ENCODE data around the gene CAMK4.

DNA sequence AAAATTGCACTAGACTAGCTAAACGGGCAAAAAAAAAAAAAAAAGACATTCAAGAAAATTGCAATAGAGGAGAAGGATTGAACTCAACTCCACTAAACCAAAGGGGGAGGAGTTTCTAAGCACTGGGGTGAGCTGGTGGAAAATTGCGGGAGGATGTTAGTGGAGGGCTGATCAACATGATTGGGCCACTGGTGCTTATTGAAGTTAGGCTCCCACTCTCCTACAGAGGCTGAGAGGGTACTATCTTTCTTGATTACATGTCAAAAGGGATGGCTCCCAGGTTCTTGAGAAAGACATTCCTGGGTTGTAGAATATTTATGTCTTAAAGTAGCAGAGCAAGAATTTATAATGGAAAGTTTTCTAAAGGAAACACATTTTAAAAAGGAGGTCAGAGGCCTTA lies 38.0 kb downstream of the CAMK4 start:
- TF ChIP-seq CTCF (conservative IDR thresholded peaks at IDR 0.05 in 1 of 2, IDR thresholded peaks at IDR 0.05 in 1 of 2; ENCODE audit: low read depth in 1 of 2, low read length in 2 of 2) (no peak), EZH2 (IDR thresholded peaks at IDR 0.05; ENCODE audit: low read length, missing control alignments) (no peak)

All from fibroblast of lung (primary cell).